GM21390 (cell line): Measurements from ENCODE around the gene BEND4.
A peak's percentile ranks its signal among the peaks of the same experiment; 100 is the strongest.

Experiments used
- ATAC-seq: cut with Tn5 transposase; IDR thresholded peaks from one replicate; pipeline ENCODE4 v1.9.1; 2021; ENCODE audit not compliant: unreplicated experiment

BEND4 gene

GRCh38 chr4:42112846-42113245 is 39.6 kb downstream of the BEND4 start:
- ATAC-seq, result no peak

DNA sequence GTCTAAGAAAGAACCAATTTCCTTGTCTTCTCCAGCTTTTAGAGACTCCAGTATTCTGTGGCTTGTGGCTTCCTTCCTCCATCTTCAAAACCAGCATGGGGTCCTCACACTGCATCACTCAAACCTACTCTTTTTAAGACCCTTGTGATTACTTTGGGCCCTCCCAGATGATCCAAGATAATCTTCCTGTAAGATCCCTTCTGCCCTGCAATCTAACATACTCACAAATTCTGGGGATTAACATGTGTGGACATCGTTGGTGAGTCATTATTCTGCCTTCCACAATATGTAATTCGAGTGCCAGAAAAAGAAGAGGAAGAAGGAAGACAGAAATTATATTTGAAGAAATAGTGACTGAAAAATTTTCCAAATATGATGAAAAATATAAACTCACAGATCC is 47.9 kb downstream of the BEND4 start:
- ATAC-seq, result no peak

DNA sequence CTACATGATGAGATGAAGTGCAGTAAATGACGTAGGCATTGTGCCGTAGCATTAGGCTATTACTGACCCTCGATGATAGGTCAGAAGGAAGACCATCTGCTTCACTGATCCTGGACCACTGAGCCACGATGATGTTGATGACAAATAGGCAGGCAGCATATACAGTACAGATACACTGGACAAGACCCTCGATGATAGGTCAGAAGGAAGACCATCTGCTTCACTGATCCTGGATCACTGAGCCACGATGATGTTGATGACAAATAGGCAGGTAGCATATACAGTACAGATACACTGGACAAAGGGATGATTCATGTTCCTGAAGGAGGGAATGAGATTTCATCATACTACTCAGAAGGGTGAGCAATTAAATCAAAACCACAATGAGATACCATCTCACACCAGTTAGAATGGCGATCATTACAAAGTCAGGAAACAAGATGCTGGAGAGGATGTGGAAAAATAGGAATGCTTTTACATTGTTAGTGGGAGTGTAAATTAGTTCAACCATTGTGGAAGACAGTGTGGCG is 50.9 kb downstream of the BEND4 start:
- ATAC-seq, result no peak

DNA sequence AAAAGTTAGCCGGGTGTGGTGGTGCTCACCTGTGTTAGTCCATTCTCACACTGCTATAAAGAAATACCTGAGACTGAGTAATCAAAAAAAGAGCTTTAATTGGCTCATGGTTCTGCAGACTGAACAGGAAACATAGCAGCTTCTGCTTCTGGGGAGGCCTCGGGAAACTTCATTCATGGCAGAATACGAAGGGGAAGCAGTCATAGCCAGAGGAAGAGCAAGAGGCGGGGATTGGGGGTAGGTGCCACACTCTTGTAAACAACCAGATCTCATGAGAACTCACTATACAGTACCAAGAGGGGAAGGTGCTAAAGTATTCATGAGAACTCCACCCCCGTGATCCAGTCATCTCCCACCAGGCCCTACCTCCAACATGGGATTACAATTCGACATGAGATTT is 64.1 kb downstream of the BEND4 start:
- no peak for ATAC-seq

DNA sequence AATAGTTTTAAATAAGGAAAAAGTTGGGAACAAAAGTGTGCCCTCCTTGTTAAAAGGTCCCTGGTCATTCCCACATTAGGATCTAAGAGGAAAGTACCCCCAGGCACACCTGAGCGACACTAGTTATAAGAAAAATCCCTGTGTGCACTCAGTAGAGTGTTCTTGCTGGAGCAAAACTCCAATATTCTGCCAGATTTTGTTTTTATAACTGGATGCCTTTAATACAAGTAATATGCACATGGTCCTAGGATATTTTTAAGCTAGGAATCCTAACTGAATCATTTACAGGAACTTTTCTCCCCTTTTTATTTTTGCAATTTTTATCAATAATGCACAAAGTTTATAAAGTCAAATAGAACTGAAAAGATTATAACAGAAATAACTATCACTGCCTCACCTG is 68.6 kb downstream of the BEND4 start:
- ATAC-seq, result no peak

DNA sequence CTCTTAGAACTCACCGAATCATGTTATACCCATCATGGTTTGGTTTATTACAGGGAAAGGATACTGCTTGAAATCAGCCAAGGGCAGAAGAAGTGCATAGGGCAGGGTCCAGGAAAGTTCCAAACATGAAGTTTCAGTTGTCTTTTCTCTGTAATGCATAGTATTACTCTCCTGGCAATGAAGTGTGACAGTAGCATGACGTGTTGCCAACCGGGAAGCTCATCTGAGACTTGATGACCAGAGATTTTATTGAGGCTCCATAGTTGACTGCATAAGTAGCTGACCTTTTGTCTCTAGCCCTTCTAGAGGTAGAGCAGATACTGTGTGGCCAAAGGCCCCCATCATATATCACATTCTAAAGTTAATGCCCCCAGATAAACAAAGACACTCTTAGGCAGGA is 72.1 kb downstream of the BEND4 start:
- ATAC-seq, result no peak

DNA sequence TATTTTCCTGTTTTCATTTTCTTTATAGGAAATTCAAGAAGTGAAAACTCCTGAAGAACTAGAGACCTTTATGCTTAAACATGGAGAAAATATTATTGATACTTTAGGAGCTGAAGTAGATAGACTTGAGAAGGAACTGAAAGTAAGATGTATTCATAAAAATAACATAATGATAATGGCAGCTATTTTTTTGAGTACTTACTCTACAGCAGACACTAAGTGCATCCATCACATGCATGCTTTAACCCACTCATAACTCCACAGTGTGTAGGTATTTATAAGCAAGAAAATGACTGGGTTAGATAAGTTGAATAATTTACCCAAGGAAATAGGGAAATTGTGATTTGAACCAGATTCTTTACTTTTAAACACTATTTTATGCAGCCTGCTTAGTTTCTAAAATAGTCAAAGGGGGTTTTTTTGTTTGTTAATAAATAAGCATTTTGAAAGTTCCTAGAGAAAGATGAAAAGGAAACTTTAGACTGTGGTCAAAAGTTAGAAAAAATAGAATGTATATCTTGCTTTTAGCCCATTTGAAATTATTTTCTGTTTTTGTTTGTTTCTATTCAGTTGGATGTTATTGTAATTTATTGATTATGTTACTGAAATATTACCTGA is 74.2 kb downstream of the BEND4 start:
- ATAC-seq, result peak; percentile 80

GRCh38 chr4:42074294-42074693 is 78.2 kb downstream of the BEND4 start:
- ATAC-seq, result no peak

DNA sequence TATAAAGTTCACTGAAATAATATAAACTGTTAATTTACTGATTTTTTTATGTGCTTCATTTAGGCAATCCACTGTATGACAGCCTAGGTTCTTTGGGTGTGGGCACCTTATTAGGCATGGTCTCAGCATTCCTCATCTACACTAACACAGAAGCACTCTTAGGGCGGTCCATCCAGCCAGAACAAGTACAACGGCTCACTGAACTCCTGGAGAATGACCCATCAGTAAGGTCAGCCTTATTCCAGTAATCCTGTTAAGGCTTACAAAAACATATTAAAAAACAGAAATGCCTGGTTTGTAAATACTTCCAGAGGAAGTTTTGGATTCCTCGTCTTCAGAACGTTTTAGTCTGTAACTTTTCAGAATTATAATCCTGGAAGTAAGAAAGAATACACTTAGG is 82.0 kb downstream of the BEND4 start:
- ATAC-seq, result no peak

- ATAC-seq, result no peak
Measured at GRCh38 chr4:42067264-42067663, 85.2 kb downstream of the BEND4 start.

DNA sequence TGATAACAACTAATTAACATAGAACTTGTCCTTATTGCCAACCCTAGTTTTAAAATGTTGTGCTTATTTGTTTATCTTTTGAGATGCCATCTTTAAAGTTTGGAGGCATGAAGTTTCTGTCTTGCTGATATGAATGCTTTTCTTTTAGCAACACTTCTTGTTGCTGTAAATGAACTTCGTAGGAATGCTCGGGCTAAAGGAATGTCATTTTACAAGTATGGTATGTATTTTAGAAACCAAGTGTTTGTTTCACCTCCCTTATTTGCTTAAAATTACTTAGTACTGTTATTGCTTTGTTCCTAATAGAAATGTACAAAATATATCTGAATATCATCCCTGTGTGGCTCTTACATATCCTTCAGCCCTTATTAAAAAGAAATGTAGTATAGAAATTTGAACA is 86.1 kb downstream of the BEND4 start:
- no peak for ATAC-seq
